Cardiac fibroblast (primary cell): ENCODE measurements around the gene BCL6.

Experiments used
- DNase-seq, 2 donors: peaks; one replicate each; pipeline versions ENCODE4 v3.0.0 to v3.0.0-alpha.2; 2010; ENCODE audit warnings: low read depth in 2 of 2
- H3K4me3 ChIP-seq, 2 donors: replicated peaks in 1 of 2; 1 replicate in 1 of 2; 2 replicates in 1 of 2; pipeline ENCODE4 v1.5.1; 2011; ENCODE audit warnings: low read depth in 2 of 2, low read length in 2 of 2, mild to moderate bottlenecking in 2 of 2, moderate library complexity in 1 of 2
- CTCF ChIP-seq: IDR thresholded peaks from one replicate; pipeline ENCODE4 v1.5.1; 2011; ENCODE audit warnings: low read depth, mild to moderate bottlenecking, low read length, inconsistent platforms

The BCL6 gene

GRCh38 chr3:187705164-187705563 lies 40.1 kb downstream of the BCL6 start:
- TF ChIP-seq CTCF = no peak
- DNase-seq = no peak
- H3K4me3 ChIP-seq = no peak overlapping the region

GRCh38 chr3:187702507-187703033 lies 42.7 kb downstream of the BCL6 start, which contains the start of gene RTP2:
Gene RTP2 (minus strand): TSS chr3:187702557. CDS start chr3:187702128, 429 bp downstream.
- no peak within 1 kb of the TSS for H3K4me3 ChIP-seq
- no peak for DNase-seq
- TF ChIP-seq CTCF = no peak

- DNase-seq = no peak
- H3K4me3 ChIP-seq = no peak overlapping the region
- TF ChIP-seq CTCF = no peak
Measured at GRCh38 chr3:187700249-187700648, 45.0 kb downstream of the BCL6 start.

- no peak for TF ChIP-seq CTCF
- no peak for DNase-seq
- H3K4me3 ChIP-seq = no peak overlapping the region
Measured at GRCh38 chr3:187698499-187699399, 46.5 kb downstream of the BCL6 start.

GRCh38 chr3:187696021-187696420 lies 49.2 kb downstream of the BCL6 start:
- H3K4me3 ChIP-seq = no peak overlapping the region
- no peak for DNase-seq
- TF ChIP-seq CTCF = no peak

GRCh38 chr3:187695449-187695848 lies 49.8 kb downstream of the BCL6 start:
- H3K4me3 ChIP-seq = no peak overlapping the region
- DNase-seq = no peak
- no peak for TF ChIP-seq CTCF
